8988T (cell line): ENCODE results near the gene KCTD15.
A peak's percentile ranks its signal among the peaks of the same experiment; 100 is the strongest.

Experiments
- DNase-seq: peaks from one replicate; pipeline ENCODE4 v3.0.0; 2011

Gene KCTD15

GRCh38 chr19:33798681-33799111 is 2.0 kb downstream of the KCTD15 start:
- DNase-seq: no peak

- no peak for DNase-seq
These were observed 2.8 kb downstream of the KCTD15 start for GRCh38 chr19:33799476-33799875.

- no peak for DNase-seq
These were observed 3.5 kb downstream of the KCTD15 start for GRCh38 chr19:33800012-33800680.

- DNase-seq: no peak
These were observed 4.7 kb downstream of the KCTD15 start for GRCh38 chr19:33801411-33801810.

GRCh38 chr19:33802001-33802400 is 5.3 kb downstream of the KCTD15 start:
- DNase-seq: no peak

GRCh38 chr19:33802801-33803200 is 6.1 kb downstream of the KCTD15 start:
- DNase-seq: no peak

- DNase-seq: no peak
These were observed 6.7 kb downstream of the KCTD15 start for GRCh38 chr19:33803383-33803782.

GRCh38 chr19:33804021-33804799 is 7.5 kb downstream of the KCTD15 start:
- DNase-seq: no peak

GRCh38 chr19:33805313-33805712 is 8.6 kb downstream of the KCTD15 start:
- DNase-seq: no peak

GRCh38 chr19:33805840-33806433 is 9.3 kb downstream of the KCTD15 start:
- DNase-seq: no peak

- DNase-seq: no peak
These were observed 9.8 kb downstream of the KCTD15 start for GRCh38 chr19:33806434-33806881.

- DNase-seq: no peak
These were observed 11.7 kb downstream of the KCTD15 start for GRCh38 chr19:33808399-33808798.

GRCh38 chr19:33809960-33810359 is 13.3 kb downstream of the KCTD15 start:
- DNase-seq: no peak

GRCh38 chr19:33810821-33811220 is 14.2 kb downstream of the KCTD15 start:
- no peak for DNase-seq

- no peak for DNase-seq
These were observed 14.6 kb downstream of the KCTD15 start for GRCh38 chr19:33811246-33811645.

GRCh38 chr19:33811736-33812387 is 15.2 kb downstream of the KCTD15 start:
- peak; percentile 19 for DNase-seq

- DNase-seq: peak; percentile 33
These were observed 16.0 kb downstream of the KCTD15 start for GRCh38 chr19:33812388-33813330.

- DNase-seq: peak; percentile 28
These were observed 16.9 kb downstream of the KCTD15 start for GRCh38 chr19:33813391-33814101.

GRCh38 chr19:33814181-33815165 is 17.8 kb downstream of the KCTD15 start:
- DNase-seq: peak; percentile 24
